Measurements from ENCODE around the gene FGF9.

Gene FGF9

DNA sequence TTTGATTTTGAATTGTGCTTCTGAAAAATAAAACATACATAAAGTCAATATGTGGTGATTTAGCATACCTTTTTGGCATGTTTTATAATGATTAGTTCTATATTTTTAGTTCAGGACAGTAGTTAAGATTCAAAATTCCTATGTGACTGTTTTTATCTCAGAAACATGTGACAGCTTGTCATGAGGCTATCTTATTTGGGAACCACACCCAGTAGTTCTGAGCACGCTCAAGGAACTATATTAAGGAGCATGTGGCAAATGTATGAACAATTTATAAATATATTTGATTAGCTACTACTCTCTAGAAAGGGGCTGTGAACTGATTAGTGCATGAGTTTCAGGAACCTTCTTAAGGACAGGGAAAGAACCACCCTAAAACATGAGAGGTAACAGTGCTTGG lies 38.8 kb downstream of the FGF9 start:
- TF ChIP-seq GATA1 (IDR thresholded peaks at IDR 0.05; ENCODE audit: low read depth, low read length) (no peak), POLR2A (IDR thresholded peaks at IDR 0.05; ENCODE audit: low read length) (no peak)
- peak in 1 of 2 experiments; percentile 7 for DNase-seq

DNA sequence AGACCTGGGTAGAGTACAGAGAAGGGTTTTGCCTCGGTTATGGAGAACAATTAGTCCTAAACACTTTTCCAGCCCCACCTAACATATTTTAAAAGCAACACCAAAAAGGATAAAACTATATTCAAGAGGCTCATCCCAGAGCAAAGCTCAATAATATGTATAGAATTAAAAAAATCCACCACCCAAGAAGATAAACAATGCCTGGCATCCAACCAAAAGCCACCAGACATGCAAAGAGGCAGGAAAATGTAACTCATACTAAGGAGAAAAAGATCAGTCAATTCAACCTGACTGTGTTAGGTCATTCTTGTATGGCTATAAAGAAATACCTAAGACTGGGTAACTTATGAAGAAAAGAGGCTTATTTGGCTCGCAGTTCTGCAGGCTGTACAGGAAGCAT lies 39.3 kb downstream of the FGF9 start:
- no peak for DNase-seq
- TF ChIP-seq GATA1 (IDR thresholded peaks at IDR 0.05; ENCODE audit: low read depth, low read length) (no peak), POLR2A (IDR thresholded peaks at IDR 0.05; ENCODE audit: low read length) (no peak)

DNA sequence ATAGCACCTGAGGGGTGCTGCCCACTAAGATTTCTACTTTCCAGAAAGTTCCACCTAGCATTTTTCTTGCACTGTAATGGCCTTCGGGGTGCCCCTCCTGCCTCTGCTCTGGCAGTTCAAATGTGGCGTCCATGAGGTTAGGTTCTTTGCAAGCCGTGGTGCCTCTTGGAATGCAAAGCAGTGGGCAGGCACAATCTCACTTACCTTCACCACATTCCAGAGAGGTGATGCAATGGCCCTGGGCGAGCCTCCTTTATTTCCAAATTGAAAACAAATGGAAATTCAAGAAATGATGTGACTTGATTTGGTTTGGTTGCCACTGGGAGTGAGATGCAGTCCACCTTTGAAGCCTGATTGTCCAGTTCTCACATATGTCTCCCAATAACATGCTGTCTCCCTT lies 46.9 kb downstream of the FGF9 start:
- DNase-seq, result no peak
- TF ChIP-seq POLR2A (IDR thresholded peaks at IDR 0.05; ENCODE audit: low read length) (no peak), GATA1 (IDR thresholded peaks at IDR 0.05; ENCODE audit: low read depth, low read length) (no peak)

DNA sequence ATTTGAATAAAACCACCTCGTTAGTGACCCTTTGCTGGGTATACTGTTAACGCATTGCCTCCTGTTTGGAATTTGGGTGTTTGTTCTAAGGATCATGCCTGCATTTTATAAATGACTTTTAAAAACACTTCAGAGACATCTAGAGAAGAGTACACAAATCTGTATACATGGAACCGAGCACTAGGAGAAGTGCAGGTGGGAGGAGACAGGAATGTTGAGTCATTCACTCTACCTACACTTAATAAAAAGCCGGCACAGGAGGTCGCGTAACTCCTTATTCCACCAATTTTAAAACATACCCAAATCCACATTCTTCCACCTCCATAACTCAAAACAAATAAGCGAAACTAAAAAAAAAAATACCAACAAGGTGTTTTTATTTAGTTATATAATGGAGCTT lies 48.6 kb downstream of the FGF9 start:
- no peak for DNase-seq

DNA sequence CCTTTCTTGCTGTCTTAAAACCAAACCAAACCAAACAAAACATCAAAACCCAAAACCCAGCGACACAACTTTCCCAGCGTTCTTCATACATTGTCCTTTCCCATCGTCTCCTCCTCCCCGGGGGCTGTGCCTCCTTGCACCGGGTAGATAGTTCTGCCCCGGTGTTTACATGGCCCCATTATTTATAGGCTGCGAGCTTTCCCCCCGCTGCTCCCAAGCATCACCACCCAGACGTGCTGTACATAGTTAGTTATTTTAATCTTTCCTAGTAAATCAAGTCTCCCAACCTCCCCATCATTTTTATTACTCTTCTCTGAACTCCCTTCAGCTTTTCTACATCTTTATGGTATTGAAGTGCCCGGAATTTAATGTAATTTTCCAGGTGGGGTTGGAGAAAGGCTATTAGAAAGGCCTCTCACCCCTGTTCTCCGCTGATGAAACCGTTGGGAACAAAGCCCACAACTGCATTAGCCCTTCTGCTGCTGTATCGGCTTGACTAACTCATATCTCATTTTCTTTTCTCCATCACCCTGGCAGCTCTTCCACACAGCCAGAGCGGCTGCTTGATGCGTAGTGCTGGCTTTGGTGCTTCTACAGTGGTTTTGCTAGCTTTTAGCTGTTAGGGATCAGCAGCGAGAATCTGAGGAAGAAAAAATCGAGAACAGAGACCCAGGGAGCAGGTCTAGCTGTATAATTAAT lies 53.1 kb downstream of the FGF9 start:
- no peak for DNase-seq
- TF ChIP-seq POLR2A (IDR thresholded peaks at IDR 0.05; ENCODE audit: low read length) (no peak), GATA1 (IDR thresholded peaks at IDR 0.05; ENCODE audit: low read depth, low read length) (no peak)

More for the DNA sequence above, 48.6 kb downstream of the FGF9 start:
- TF ChIP-seq POLR2A (IDR thresholded peaks at IDR 0.05; ENCODE audit: low read length) (no peak), GATA1 (IDR thresholded peaks at IDR 0.05; ENCODE audit: low read depth, low read length) (no peak)

DNA sequence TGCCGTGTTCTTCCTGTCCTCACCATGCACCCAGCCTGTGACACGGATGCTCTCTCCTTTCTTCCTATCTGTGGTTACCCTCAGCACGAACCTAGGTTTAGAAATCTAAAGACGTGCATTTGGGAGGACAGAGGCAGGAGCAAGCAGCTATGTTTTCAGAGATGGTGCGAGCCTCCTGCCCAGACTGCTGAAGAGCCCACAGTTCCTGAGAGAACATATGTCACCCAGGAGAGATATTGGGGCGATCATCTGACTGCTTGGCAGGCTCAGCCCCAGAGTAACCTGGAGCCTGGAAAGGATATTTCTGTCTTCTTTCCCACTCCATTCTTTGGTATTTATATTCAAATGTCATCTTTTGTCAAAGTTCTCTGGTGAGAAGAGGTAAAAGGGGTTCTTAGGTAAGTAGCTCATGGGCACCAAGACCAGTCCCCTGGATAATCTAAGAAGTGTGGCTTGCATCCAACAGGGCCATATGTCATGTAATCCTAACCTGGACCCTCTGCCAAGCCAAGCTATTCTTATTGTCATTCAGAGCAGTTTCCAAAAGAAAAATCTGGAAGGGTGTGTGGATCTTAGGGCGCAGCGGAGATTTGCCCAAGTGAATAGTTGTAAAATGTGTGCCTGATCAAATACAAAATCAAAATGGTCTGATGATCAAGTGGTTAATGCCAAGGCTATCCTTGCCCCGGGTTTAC lies 59.5 kb downstream of the FGF9 start:
- TF ChIP-seq POLR2A (IDR thresholded peaks at IDR 0.05; ENCODE audit: low read length) (no peak), GATA1 (IDR thresholded peaks at IDR 0.05; ENCODE audit: low read depth, low read length) (no peak)
- no peak for DNase-seq

DNA sequence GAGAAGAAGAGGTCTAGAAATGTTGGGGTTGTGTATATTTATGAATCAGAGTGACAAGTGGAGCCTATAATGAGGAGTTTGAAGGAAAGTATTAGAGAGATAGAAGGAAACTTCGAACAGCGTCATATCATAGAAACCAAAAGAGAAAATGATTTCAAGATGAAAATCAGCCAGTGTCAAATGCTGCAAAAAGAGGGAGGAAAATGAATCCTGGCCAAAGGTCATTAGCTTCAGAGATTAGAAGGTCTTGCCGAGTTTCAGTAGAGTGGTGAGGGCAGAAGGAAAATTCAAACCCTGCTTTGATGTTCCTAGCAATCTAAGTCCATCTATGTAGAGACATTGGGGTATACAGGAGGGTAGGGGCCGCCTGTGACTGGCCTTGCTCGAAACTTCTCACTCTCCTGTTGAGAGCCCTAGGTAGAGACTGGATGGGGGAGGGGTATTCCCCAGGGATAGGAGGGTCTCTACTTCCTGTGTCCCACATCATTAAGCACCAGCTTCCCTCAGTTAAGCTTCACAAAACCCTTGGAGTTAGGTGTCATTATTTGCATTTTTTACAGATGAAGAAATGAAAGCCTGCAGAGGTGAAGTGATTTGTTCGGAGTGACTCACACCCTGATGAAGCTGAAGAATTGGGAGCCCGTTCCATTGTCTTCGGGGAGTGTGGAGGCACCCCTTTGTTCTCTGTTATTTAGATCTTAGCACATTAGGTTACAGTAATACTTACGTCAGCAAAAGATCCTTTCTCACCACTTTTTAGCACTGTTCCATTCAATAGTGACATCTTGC lies 62.8 kb downstream of the FGF9 start:
- DNase-seq, result no peak
- no peak for TF ChIP-seq GATA1 (IDR thresholded peaks at IDR 0.05; ENCODE audit: low read depth, low read length)

DNA sequence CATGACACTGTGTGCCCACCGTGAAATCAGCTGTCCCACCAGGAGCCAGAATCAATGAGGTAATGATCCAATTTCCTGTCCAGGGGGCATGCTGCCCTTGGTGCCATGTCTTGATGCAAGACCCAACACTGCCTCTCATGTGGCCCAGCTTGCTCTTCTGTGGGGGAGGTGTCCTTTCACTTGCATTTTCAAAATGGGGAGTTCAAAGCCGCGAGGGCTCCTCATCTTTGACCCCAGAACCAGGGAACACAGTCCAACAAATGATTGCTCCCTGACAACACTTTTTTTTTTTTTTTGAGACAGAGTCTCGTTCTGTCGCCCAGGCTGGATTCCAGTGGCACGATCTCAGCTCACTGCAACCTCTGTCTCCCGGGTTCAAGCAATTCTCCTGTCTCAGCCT lies 64.1 kb downstream of the FGF9 start:
- no peak for TF ChIP-seq GATA1 (IDR thresholded peaks at IDR 0.05; ENCODE audit: low read depth, low read length)
- TF ChIP-seq POLR2A (IDR thresholded peaks at IDR 0.05; ENCODE audit: low read length), result no peak
- DNase-seq, result no peak

DNA sequence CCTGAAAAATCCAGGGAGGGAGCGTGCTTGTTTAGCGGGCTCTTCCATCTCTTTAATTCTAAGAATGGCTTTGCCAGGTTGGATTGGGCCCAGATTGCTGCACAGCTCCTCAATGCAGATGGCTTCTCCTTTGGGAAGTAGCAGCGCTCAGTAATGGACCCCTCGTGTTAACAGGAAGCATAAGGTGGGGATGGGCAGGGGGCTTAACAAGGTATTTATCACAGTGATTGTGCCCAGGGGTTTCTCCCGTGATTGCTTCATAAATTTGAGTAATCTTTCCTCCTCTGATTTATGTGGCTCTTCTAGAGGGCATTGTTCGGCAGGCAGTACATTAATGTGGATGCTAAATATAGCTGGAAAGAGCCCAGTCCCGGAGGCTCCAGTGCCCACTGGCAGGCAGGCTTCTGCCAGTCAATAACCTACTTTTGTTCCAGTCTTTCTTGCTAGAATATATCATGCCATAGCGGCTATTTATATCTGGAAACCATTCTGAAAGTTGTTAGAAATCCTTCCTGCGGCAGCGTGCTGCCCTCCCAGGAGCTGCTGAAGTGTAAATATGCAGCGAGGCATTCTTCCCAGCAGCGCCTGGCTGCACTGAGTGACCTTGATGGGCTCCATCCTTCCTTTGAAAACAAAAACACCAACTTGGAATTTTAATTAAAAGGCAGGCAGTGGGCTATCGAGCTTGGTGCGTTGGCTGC lies 65.0 kb downstream of the FGF9 start:
- no peak for DNase-seq
- TF ChIP-seq POLR2A (IDR thresholded peaks at IDR 0.05; ENCODE audit: low read length), result no peak

DNA sequence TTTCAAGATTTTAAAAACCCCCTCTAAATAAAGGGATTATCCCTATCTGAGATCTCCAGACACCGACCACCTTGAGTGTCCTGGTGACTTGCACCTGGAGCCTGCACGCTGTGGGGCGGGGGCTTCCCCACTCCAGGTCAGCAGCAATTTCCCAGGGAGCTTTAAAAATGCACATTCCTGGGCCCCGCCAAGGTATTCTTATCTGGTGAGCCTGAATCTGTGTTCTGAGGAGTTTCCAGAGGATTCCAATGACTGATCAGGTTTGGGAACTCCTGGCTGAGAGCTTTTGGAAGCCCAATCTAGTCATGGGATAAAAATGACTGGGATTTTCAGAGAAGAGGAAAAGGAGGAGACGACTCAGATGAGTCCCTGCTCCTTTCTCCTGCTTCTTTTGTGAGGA lies 66.1 kb downstream of the FGF9 start:
- TF ChIP-seq POLR2A (IDR thresholded peaks at IDR 0.05; ENCODE audit: low read length), result no peak
- no peak for TF ChIP-seq GATA1 (IDR thresholded peaks at IDR 0.05; ENCODE audit: low read depth, low read length)
- DNase-seq, result no peak

DNA sequence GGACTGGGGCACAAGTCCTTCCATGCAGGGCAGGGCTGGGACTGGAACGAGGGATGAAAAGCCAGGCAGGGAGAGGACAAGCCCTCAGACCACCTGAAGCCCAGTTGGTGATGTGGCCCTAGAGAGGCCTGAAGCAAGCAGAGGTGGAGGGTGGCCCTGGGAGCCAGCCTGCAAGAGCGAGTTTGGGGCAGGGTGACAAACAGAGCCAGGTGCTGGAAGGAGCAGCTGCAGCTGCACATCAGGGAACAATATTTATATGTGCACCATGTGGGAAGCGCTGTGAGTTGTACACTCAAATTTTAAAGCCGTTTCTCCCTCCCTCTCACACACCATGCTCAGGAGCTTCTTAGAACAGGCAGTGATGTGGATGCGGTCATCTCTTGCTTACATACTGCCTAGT lies 67.8 kb downstream of the FGF9 start:
- TF ChIP-seq POLR2A (IDR thresholded peaks at IDR 0.05; ENCODE audit: low read length) (no peak), GATA1 (IDR thresholded peaks at IDR 0.05; ENCODE audit: low read depth, low read length) (no peak)
- DNase-seq, result no peak

DNA sequence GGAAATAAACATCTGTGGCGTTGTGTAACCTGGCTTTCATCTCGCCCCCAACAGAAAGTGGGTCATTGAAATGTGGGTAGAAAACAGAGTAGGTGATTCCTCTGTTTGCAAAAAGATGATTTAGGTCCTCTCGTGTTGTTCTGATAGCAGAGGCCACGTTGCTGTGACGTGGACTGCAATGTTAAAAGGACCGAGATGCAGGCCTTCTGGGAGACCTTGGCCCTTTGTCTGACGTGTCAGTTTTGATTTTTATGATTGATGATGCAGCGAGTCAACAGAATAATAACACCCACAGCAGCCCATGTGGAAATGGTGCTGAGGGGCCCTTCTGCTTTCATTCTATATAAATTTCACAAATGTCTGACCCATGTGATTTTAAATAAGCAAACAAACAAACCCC lies 68.9 kb downstream of the FGF9 start:
- TF ChIP-seq GATA1 (IDR thresholded peaks at IDR 0.05; ENCODE audit: low read depth, low read length) (no peak), POLR2A (IDR thresholded peaks at IDR 0.05; ENCODE audit: low read length) (no peak)

DNA sequence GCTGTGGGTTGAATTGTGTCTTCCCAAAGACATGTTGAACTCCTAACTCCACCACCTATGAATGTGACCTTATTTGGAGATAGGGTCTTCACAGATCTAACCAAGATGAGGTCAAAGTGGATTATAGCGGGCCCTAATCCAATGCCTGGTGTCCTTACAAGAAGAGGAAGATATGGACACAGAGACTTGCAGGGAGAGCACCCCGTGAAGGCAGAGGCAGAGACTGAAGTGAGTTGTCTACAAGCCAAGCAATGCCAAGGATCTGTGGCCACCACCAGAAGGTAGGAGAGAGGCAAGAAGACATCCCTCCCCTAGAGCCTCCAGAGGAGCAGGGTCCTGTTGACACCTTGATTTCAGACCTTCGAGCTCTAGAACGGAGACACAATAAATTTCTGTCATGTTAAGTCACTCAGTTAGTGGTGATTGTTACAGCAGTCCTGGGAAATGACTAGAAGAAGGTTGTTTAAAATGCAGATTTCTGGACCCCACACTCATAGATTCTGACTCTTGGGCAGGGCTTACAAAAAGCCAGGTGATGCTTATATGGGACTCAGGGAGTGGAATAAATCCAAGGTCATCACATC lies 70.6 kb downstream of the FGF9 start:
- TF ChIP-seq POLR2A (IDR thresholded peaks at IDR 0.05; ENCODE audit: low read length) (no peak), GATA1 (IDR thresholded peaks at IDR 0.05; ENCODE audit: low read depth, low read length) (no peak)
- no peak for DNase-seq

More for the DNA sequence above, 68.9 kb downstream of the FGF9 start:
- DNase-seq, result no peak

DNA sequence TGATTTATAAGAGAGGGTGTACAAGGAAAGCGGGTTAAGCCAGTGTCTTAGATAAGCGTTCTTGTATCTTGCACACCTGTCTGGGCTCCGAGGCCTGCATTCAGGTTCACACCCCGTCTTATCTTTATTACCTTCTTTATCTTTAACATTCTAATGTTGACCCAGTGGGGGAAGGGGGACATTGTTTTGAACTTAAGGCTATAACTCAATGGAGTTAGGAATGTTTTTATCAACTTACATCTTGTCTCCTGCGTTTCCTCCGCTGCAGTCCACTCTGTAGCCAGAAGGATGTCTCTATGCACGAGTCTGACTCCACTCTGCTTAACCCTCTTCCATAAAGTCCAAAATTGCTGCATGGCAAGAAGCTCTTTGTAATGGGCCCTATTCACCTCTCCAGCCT lies 71.2 kb downstream of the FGF9 start:
- no peak for DNase-seq
- TF ChIP-seq POLR2A (IDR thresholded peaks at IDR 0.05; ENCODE audit: low read length) (no peak), GATA1 (IDR thresholded peaks at IDR 0.05; ENCODE audit: low read depth, low read length) (no peak)

Data from erythroblast (primary cell).